Ishikawa (cell line): ENCODE results near the gene NCEH1.

Source experiments
- CEBPB ChIP-seq: IDR thresholded peaks from 2 replicates; pipeline ENCODE4 v1.6.1; 2012
- CREB1 ChIP-seq: IDR thresholded peaks from 2 replicates; pipeline ENCODE4 v1.6.1; 2012; ENCODE audit warnings: low read depth
- EGR1 ChIP-seq: IDR thresholded peaks from 2 replicates; pipeline ENCODE4 v1.6.1; 2012
- EP300 ChIP-seq: IDR thresholded peaks from 2 replicates; pipeline ENCODE4 v1.6.1; 2012; ENCODE audit warnings: borderline replicate concordance
- FOXM1 ChIP-seq: IDR thresholded peaks from 2 replicates; pipeline ENCODE4 v1.6.1; 2012; ENCODE audit warnings: low read depth, borderline replicate concordance
- NFIC ChIP-seq: IDR thresholded peaks from 2 replicates; pipeline ENCODE4 v1.6.1; 2012
- RAD21 ChIP-seq: IDR thresholded peaks from 2 replicates; pipeline ENCODE4 v1.6.1; 2012; ENCODE audit warnings: low read depth
- TAF1 ChIP-seq: IDR thresholded peaks from 2 replicates; pipeline ENCODE4 v1.6.1; 2012; ENCODE audit warnings: low read depth, mild to moderate bottlenecking
- TCF12 ChIP-seq: IDR thresholded peaks from 2 replicates; pipeline ENCODE4 v1.6.1; 2012; ENCODE audit warnings: low read depth
- TEAD4 ChIP-seq: IDR thresholded peaks from 2 replicates; pipeline ENCODE4 v1.6.1; 2012
- YY1 ChIP-seq: IDR thresholded peaks from 2 replicates; pipeline ENCODE4 v1.6.1; 2012; ENCODE audit warnings: low read depth
- ZBTB7A ChIP-seq: IDR thresholded peaks from 2 replicates; pipeline ENCODE4 v1.6.1; 2012; ENCODE audit warnings: low read depth
- TF ChIP-seq, protein P1 (sequence below): IDR thresholded peaks from 2 replicates; pipeline ENCODE4 v1.6.1; 2012
- TF ChIP-seq, protein P2 (sequence below): IDR thresholded peaks from 2 replicates; pipeline ENCODE4 v1.6.1; 2012
- TF ChIP-seq, protein P3 (sequence below): IDR thresholded peaks from 2 replicates; pipeline ENCODE4 v1.6.1; 2012; ENCODE audit warnings: low read depth, mild to moderate bottlenecking

NCEH1 gene

DNA sequence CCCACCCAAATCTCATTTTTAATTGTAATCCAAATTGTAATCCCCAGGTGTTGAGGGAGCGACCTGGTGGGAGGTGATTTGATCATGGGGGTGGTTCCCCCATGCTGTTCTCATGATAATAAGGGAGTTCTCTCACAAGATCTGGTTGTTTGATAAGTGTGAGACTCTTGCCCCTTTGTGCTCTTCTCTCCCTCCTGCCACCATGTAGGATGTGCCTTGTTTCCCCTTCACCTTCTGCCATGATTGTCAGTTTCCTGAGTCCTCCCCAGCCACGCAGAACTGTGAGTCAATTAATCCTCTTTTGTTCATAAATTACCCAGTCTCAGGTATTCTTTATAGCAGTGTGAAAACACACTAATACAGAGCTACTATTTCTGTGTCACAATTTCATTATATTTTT, 88.7 kb downstream of the NCEH1 start:
- no peak for TF ChIP-seq RAD21
- no peak for TF ChIP-seq EGR1
- no peak for TF ChIP-seq EP300
- TF ChIP-seq, protein P1, sequence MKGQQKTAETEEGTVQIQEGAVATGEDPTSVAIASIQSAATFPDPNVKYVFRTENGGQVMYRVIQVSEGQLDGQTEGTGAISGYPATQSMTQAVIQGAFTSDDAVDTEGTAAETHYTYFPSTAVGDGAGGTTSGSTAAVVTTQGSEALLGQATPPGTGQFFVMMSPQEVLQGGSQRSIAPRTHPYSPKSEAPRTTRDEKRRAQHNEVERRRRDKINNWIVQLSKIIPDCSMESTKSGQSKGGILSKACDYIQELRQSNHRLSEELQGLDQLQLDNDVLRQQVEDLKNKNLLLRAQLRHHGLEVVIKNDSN, result no peak
- TF ChIP-seq NFIC, result no peak
- no peak for TF ChIP-seq TAF1
- TF ChIP-seq FOXM1, result no peak
- no peak for TF ChIP-seq CREB1
- TF ChIP-seq, protein P2, sequence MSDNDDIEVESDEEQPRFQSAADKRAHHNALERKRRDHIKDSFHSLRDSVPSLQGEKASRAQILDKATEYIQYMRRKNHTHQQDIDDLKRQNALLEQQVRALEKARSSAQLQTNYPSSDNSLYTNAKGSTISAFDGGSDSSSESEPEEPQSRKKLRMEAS, result no peak
- TF ChIP-seq YY1, result no peak
- no peak for TF ChIP-seq CEBPB
- TF ChIP-seq, protein P3, sequence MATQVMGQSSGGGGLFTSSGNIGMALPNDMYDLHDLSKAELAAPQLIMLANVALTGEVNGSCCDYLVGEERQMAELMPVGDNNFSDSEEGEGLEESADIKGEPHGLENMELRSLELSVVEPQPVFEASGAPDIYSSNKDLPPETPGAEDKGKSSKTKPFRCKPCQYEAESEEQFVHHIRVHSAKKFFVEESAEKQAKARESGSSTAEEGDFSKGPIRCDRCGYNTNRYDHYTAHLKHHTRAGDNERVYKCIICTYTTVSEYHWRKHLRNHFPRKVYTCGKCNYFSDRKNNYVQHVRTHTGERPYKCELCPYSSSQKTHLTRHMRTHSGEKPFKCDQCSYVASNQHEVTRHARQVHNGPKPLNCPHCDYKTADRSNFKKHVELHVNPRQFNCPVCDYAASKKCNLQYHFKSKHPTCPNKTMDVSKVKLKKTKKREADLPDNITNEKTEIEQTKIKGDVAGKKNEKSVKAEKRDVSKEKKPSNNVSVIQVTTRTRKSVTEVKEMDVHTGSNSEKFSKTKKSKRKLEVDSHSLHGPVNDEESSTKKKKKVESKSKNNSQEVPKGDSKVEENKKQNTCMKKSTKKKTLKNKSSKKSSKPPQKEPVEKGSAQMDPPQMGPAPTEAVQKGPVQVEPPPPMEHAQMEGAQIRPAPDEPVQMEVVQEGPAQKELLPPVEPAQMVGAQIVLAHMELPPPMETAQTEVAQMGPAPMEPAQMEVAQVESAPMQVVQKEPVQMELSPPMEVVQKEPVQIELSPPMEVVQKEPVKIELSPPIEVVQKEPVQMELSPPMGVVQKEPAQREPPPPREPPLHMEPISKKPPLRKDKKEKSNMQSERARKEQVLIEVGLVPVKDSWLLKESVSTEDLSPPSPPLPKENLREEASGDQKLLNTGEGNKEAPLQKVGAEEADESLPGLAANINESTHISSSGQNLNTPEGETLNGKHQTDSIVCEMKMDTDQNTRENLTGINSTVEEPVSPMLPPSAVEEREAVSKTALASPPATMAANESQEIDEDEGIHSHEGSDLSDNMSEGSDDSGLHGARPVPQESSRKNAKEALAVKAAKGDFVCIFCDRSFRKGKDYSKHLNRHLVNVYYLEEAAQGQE, result no peak
- TF ChIP-seq TCF12, result no peak
- no peak for TF ChIP-seq ZBTB7A
- TF ChIP-seq TEAD4, result no peak

DNA sequence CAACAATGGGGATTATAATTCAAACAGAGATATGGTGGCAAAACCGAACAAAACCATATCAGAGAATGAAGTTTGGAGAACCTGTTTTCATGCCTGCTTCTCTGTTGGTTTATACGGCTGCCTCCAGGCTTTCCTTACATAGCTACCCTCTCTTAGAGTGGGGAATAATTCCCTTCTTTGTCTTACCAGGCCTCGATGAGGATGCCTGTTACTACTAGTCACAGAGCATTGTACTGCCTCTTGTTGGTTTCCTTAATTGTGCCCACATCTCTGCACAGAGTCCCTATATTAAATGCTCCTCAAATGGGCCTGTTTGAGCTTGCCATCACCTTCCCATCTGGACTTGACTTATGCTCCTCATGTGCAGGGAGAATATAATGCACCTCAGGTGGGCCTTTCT, 92.9 kb downstream of the NCEH1 start:
- TF ChIP-seq, protein P2, result no peak
- TF ChIP-seq YY1, result no peak
- TF ChIP-seq TCF12, result no peak
- no peak for TF ChIP-seq CREB1

DNA sequence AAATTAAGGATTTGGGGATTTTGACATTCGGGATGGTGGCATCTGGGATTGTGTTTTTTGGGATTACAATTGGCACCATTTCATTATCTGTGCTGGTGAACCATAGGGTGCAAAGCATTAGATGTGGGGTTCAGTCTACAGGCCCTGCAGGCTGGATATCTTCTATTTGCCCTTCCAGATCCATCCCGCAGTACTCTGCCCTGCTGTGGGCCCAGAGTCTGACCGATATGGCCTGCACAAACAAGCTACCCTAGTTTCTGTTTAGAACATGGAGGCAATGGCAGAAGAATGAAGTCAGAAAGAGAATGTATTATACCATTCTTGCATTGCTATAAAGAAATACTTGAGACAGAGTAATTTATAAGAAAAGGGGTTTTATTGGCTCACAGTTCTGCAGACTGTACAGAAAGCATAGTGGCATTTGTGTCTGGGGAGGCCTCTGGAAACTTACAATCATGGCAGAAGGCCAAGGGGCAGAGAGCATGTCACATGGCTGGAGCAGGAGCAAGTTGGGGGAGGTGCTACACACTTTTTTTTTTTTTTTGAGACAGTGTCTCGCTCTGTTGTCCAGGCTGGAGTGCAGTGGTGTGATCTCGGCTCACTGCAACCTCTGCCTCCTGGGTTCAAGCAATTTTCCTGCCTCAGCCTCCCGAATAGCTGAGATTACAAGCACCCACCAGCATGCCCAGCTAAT, 93.7 kb downstream of the NCEH1 start:
- TF ChIP-seq YY1 (no peak), NFIC (0 out of 2 replicates have a peak, but pooled peaks have one; percentile 21), FOXM1 (no peak), EP300 (no peak), CREB1 (no peak), RAD21 (no peak), CEBPB (no peak), ZBTB7A (no peak), TCF12 (no peak), EGR1 (no peak), TEAD4 (no peak), TAF1 (no peak)
- TF ChIP-seq, protein P1, result peak; percentile 65
- TF ChIP-seq, protein P3, result no peak
- TF ChIP-seq, protein P2, result no peak

DNA sequence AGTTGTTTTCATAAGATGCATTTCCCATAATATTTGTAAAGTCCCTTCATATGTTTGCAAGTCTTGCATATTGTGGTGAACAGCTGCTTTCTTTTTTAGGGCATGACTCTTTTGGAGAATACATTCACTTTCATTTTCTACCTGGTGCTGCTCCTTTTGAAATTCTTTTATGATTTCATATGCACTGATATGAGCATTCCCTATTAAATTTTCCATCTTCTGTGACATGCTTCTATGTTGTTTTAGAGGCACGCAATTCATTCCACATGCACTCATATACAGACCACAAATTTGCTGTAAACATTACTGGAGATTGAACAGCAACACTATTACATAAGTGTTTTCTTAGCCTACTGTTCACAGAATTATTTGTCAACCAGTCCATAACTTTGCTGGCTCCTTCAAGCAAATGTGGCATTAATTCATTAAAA, 94.8 kb downstream of the NCEH1 start:
- no peak for TF ChIP-seq EGR1

DNA sequence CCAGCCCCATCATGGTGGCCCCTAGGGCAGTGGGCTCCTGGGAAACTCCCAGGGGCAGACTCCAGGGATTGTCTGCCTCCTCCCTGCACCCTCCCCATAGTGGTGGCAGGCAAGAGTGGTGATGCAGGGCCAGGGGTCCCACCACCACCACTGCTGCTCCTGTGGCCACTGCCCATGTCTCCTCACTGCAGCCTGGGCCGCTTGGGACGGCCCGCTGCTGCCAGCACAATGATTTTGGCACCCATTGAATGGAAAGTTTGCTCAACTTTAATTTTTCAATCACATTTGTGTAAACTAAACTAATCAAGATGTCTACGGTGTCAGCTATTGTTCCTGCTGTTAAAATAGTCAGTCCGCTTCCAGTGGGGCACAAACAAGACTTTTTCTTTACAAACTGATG, 95.6 kb downstream of the NCEH1 start:
- TF ChIP-seq, protein P2, result no peak
- TF ChIP-seq TEAD4 (no peak), CREB1 (no peak), RAD21 (no peak), TCF12 (no peak), FOXM1 (no peak), EGR1 (no peak), TAF1 (no peak), ZBTB7A (no peak), NFIC (no peak), CEBPB (no peak), EP300 (no peak), YY1 (no peak)
- TF ChIP-seq, protein P3, result no peak
- TF ChIP-seq, protein P1, result no peak
